GM13977 (cell line): ENCODE results near the gene MAGI2.

Source experiments
- DNase-seq: peaks from one replicate; pipeline ENCODE4 v3.0.0; 2012; ENCODE audit warnings: low spot score
- CTCF ChIP-seq: IDR thresholded peaks from 2 replicates; pipeline ENCODE4 v1.5.1; 2012; ENCODE audit warnings: mild to moderate bottlenecking, control low read depth; ENCODE audit not compliant: insufficient read depth; ENCODE audit errors: extremely low read depth, missing control alignments
- in situ Hi-C: fragments of 300-500 bp; cut with MboI; formaldehyde crosslinking; loops from one replicate; pipeline ENCODE4 v1.12.0; 2022; ENCODE audit warnings: low sequenced_read_pairs, low pct_unique_long_range_greater_than_20kb, mixed read lengths, inconsistent platforms; ENCODE audit not compliant: unreplicated experiment

The MAGI2 gene

GRCh38 chr7:79290398-79290797 lies 163.1 kb downstream of the MAGI2 start:
- no peak for DNase-seq
- in situ Hi-C loops, result no loop called here
- TF ChIP-seq CTCF, result no peak

GRCh38 chr7:79288655-79289054 lies 164.8 kb downstream of the MAGI2 start:
- no peak for TF ChIP-seq CTCF
- no peak for DNase-seq
- in situ Hi-C loops, result no loop called here

GRCh38 chr7:79287981-79288380 lies 165.5 kb downstream of the MAGI2 start:
- in situ Hi-C loops, result no loop called here
- TF ChIP-seq CTCF, result no peak
- DNase-seq, result no peak

- no peak for DNase-seq
- TF ChIP-seq CTCF, result no peak
- in situ Hi-C loops, result no loop called here
Measured at GRCh38 chr7:79286181-79286580, 167.3 kb downstream of the MAGI2 start.

- TF ChIP-seq CTCF, result no peak
- in situ Hi-C loops, result no loop called here
- DNase-seq, result no peak
Measured at GRCh38 chr7:79285756-79286155, 167.7 kb downstream of the MAGI2 start.

- no peak for DNase-seq
- in situ Hi-C loops, result no loop called here
- TF ChIP-seq CTCF, result no peak
Measured at GRCh38 chr7:79284211-79284610, 169.3 kb downstream of the MAGI2 start.
